D721Med (cell line): ENCODE results near the gene MAP1S.

Experiments used
- DNase-seq: peaks from one replicate; pipeline ENCODE4 v3.0.0; 2011; ENCODE audit warnings: low spot score; ENCODE audit not compliant: insufficient read length
- FAIRE-seq: peaks from 2 replicates; lab custom pipeline; 2011; peaks lifted over from hg19 to GRCh38; lab: Jason Lieb, UNC
- TF ChIP-seq, protein P1 (sequence below): IDR thresholded peaks from 2 replicates; pipeline ENCODE4 v1.5.1; 2012; ENCODE audit warnings: mild to moderate bottlenecking, control low read depth; ENCODE audit not compliant: insufficient read depth; ENCODE audit errors: missing control alignments

Gene MAP1S

DNA sequence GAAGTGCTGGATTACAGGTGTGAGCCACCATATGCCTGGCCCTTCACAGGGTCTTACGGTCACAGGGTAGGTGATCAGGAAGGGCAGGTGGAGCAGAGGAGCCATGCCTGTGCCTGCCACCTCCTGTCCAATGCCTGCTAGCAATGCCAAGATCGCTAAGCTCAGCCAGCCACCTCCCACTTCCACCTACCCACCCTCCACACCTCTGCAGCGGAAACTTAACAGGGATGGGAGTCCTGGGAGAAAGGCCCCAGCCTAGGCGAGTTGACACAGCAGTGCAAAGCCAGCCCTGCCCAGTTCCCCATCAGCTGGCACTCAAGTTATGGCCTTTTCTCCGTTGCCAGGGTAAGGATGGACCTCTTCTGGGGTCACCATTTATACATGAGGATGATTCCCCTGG lies 16.1 kb downstream of the MAP1S start:
- DNase-seq (no peak), FAIRE-seq (no peak)
- TF ChIP-seq, protein P1, sequence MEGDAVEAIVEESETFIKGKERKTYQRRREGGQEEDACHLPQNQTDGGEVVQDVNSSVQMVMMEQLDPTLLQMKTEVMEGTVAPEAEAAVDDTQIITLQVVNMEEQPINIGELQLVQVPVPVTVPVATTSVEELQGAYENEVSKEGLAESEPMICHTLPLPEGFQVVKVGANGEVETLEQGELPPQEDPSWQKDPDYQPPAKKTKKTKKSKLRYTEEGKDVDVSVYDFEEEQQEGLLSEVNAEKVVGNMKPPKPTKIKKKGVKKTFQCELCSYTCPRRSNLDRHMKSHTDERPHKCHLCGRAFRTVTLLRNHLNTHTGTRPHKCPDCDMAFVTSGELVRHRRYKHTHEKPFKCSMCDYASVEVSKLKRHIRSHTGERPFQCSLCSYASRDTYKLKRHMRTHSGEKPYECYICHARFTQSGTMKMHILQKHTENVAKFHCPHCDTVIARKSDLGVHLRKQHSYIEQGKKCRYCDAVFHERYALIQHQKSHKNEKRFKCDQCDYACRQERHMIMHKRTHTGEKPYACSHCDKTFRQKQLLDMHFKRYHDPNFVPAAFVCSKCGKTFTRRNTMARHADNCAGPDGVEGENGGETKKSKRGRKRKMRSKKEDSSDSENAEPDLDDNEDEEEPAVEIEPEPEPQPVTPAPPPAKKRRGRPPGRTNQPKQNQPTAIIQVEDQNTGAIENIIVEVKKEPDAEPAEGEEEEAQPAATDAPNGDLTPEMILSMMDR: no peak

DNA sequence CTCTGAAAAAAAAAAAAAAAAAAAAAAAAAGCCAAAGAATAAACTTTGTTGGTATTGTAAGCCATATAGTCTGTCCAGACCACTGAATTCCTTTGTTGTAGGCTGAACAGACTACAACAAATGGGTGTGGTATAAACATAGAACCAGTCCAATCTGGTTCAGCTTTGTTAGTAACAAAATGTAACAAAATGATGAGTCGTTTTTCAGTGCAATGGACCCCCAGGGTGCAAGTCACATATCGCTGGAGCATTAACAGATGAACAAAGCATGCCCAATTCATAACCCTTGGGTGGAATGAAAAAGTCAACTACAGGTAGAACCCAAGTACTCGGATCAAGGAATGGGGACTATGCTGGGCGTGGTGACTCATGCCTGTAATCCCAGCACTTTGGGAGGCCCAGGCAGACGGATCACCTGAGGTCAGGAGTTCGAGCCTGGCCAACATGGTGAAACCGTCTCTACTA lies 18.4 kb downstream of the MAP1S start:
- FAIRE-seq (no peak), DNase-seq (no peak)
- TF ChIP-seq, protein P1: no peak

DNA sequence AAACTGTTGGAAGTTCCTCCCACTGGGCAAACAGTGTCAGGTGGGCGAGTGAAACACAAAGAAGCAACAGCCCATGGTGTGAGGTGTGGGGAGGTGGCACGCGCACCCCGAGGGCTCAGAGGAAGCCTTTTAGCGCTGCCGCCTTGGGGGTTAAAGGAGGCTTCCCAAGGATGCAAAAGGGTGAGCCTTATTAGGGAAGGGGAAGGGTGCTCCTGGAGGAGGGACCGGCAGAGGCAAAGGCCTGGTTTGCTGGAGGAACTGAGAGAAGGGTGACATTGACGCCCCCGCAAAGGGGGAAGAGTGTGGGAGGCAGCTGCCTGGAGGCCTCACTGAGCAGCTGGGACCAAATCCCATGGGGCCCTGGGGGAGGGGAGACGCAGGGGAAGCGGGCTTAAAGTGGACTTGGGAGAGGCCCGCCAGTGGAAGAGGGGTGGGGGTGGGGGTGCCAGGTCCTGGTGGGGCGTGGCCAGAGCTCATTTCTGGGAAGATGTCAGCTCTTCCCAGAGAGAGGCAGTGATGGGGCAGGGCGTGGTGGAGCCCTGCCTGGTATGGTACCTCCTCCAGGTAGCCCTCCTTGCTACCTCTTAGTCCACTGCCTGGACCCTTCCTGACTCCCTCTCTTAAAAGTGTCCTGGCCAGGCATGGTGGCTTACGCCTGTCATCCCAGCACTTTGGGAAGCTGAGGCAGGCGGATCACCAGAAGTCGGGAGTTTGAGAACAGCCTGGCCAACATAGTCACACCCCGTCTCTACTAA lies 20.0 kb downstream of the MAP1S start:
- DNase-seq: peak; percentile 66
- TF ChIP-seq, protein P1: no peak
- no peak for FAIRE-seq

DNA sequence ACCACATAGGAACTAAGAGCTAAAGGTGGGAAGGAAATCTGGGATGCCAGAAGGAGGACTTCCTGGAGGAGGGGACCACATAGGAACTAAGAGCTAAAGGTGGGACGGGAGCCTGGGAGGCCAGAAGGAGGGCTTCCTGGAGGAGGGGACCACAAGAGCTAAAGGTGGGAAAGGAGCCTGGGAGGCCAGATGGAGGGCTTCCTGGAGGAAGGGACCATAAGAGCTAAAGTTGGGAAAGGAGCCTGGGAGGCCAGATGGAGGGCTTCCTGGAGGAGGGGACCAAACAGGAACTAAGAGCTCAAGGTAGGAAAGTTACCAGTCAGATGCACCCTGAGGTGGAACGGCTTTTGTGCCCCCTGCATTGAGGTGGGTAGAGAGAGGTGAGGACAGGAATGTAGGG lies 22.2 kb downstream of the MAP1S start:
- FAIRE-seq (no peak), DNase-seq (no peak)

DNA sequence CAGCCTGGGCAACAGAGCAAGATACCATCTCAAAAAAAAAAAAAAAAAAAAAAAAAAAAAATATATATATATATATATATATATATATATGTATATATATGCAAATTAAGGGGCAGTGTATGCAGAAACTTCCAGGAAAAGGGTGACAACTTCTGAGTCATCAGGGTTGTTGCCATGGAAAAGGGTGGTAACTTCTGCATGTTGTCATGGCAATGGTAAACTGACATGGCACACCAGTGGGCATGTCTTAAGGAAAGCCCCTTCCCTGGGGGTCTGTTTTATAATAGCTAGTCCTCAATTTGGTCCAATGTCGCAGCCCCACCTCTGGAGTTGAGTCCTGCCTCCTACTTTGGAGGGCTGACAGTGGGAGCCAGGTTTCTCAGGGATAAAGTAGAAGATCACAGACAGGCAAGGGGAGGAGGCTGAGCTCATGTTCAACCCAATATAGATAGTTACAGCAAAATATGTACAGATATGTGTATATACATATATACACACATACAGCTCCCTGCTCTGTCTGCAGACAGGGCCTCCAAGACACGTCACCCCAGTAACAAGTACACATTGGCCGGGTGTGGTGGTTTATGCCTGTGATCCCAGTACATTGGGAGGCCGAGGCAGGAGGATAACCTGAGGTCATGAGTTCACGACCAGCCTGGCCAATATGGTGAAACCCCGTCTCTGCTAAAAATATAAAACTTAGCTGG lies 24.7 kb downstream of the MAP1S start:
- no peak for FAIRE-seq

More for the DNA sequence above, 22.2 kb downstream of the MAP1S start:
- TF ChIP-seq, protein P1: no peak

DNA sequence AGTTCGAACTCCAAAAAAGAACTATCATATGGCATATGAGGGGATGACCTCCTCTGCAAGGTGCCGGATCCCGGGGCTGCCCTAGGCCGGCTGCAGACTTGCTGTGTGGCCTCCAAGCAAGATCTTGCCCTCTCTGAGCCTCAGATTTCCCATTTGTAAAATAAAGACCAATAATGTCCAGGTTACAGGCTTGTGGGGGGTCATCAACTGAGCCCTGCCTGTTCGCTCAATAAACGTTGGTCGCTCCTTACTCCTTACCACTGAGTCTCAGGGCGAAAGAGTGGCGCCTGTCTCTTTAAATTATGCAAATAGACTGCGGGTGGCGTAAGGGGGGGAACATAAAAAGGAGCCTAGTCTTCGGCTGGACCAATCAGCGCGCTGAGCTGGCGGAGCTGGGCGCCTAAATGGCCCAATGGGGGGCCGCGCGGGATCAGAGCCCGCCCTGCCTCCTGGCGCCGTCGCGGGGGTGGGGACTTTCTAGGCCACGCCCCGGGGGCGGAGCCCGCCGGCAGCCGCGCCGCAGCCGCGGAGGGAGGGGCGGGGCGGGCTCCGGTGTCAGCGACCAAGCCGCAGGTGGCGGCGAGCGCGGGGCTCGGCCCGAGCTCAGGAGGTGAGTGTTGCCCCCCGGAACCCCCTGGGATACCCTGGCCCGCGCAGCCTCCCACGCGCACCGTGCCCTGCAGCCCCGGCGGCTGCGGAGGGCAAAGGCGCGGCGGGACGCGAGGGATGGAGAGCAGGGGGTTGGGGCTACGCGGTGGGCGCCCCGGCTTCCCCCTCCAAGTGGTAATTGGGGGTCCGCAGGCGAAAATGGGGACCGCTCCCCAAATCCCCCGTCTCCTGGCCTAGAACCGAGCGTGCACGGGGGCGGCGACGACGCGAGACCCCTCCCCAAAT lies 28.2 kb downstream of the MAP1S start:
- TF ChIP-seq, protein P1: no peak

More for the DNA sequence above, 24.7 kb downstream of the MAP1S start:
- TF ChIP-seq, protein P1: no peak
- no peak for DNase-seq

More for the DNA sequence above, 28.2 kb downstream of the MAP1S start:
- peak; percentile 98 for DNase-seq
- no peak for FAIRE-seq
